ENCODE results near the gene CEMIP. TPM values are rescaled to one million over a fixed set of nuclear protein-coding genes. Genes with fewer than 3 reads are reported as not detected.

Gene CEMIP
- polyA plus RNA-seq, 1 experiment: 221 TPM

DNA sequence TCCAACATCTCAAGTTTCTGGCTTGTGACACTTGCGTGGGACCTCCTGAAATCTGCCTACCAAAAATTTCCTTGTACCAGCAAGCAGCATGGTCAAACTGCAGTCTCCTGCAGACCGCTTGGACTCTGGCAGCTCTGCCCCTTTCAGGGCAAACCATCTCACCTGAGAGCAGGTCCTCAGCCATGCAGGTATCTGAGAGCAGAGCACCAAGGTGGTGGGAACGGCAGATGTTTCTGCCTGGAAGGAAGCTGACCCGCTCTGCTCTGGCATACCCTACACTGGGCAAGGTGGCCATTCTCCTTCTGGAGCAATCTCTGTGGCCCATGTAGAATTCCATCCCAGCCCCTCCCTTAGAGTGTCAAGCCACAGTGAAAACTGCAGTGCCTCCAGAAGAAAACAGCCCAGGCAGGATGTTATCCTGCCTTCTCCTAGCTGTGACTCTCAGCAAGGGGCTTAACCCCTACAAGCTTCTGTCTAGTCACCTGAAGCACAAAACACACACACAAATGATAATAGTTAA is 188.9 kb downstream of the CEMIP start:
- no peaks in the 10 kb centered on the region for H3K27me3 ChIP-seq (ENCODE audit: control insufficient read depth, insufficient read depth, low read length)
- ChIA-PET POLR2A (interaction anchor here (0.7 to 1.2 kb wide), 5 partner anchors 16 to 512 kb away, joined by 3 read pairs; partner anchors contain the start of gene CEMIP), CTCF (interaction anchor here (1.0 to 5.6 kb wide), 10 partner anchors 8 to 511 kb away, joined by 3 to 51 read pairs (median 16); partner anchors contain the start of gene CEMIP)
- no peak for DNase-seq (ENCODE audit: low read depth, low spot score)
- peak overlapping the region; percentile 47 for H3K27ac ChIP-seq (ENCODE audit: low read depth, low read length)
- H3K9me3 ChIP-seq (ENCODE audit: control insufficient read depth, insufficient read depth, low read length): no peaks in the 10 kb centered on the region
- H3K4me3 ChIP-seq (ENCODE audit: low read depth, low read length): no peak overlapping the region
- TF ChIP-seq, protein P1, sequence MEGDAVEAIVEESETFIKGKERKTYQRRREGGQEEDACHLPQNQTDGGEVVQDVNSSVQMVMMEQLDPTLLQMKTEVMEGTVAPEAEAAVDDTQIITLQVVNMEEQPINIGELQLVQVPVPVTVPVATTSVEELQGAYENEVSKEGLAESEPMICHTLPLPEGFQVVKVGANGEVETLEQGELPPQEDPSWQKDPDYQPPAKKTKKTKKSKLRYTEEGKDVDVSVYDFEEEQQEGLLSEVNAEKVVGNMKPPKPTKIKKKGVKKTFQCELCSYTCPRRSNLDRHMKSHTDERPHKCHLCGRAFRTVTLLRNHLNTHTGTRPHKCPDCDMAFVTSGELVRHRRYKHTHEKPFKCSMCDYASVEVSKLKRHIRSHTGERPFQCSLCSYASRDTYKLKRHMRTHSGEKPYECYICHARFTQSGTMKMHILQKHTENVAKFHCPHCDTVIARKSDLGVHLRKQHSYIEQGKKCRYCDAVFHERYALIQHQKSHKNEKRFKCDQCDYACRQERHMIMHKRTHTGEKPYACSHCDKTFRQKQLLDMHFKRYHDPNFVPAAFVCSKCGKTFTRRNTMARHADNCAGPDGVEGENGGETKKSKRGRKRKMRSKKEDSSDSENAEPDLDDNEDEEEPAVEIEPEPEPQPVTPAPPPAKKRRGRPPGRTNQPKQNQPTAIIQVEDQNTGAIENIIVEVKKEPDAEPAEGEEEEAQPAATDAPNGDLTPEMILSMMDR (IDR thresholded peaks at IDR 0.05; ENCODE audit: low read depth, low read length): no peak

DNA sequence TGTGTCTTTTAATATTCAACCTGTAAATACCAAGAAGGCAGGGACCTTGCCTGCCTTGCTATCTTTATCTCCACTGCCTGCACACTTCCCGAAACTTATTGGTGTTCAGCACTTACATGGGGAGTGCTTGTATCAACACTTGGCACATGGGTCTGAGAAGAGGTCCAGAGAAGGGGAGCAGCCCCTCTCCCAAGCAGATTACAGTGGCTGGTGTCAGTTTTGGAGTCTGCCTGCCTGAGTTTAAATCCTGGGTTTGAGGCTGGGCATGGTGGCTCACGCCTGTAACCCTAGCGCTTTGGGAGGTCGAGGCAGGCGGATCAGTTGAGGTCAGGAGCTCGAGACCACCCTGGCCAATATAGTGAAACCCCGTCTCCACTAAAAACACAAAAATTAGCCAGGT is 190.1 kb downstream of the CEMIP start:
- Histone ChIP-seq H3K27ac (ENCODE audit: low read depth, low read length) (no peak overlapping the region), H3K9me3 (ENCODE audit: control insufficient read depth, insufficient read depth, low read length) (no peaks in the 10 kb centered on the region), H3K27me3 (ENCODE audit: control insufficient read depth, insufficient read depth, low read length) (no peaks in the 10 kb centered on the region), H3K4me3 (ENCODE audit: low read depth, low read length) (no peak overlapping the region)
- ChIA-PET POLR2A (interaction anchor here (1.2 to 2.1 kb wide), 2 partner anchors 12 to 190 kb away, joined by 4 to 8 read pairs; no protein-coding TSS in a partner anchor), CTCF (interaction anchor here (0.6 to 5.6 kb wide), 31 partner anchors 8 to 551 kb away, joined by 3 to 51 read pairs (median 4); partner anchors contain the start of gene CEMIP)
- TF ChIP-seq, protein P1 (IDR thresholded peaks at IDR 0.05; ENCODE audit: low read depth, low read length): no peak
- no peak for DNase-seq (ENCODE audit: low read depth, low spot score)

DNA sequence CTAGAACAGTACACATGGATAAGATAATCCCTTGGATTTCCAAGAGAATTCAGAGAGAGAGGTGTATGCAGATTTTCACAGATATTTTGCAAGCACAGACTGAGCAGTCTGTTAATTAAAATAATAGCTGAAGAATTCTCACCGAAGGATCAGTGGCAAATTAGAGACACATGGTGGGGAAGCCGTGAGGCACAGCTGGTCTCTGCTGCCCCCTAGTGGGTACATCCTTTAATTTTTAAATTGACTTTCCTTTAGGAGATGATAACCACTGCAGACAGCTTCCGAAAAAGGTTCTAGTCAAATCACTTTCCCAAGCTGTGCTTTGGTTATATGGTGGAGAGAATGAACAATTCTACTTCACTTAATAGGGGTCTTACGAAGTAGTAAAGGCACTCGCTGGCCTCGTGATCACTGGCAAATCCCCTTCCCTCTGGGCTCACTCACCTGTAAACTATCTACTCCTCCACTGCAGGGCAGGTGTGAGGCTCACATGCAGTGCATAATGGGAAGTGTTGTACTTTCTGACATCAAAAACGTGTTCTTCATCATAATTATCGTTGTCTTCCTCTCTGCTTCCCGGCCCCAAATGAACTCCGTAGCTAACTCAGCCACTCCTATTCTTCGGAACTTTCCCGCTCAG is 191.0 kb downstream of the CEMIP start:
- TF ChIP-seq, protein P1 (IDR thresholded peaks at IDR 0.05; ENCODE audit: low read depth, low read length): peak; percentile 79
- Histone ChIP-seq H3K9me3 (ENCODE audit: control insufficient read depth, insufficient read depth, low read length) (no peaks in the 10 kb centered on the region), H3K4me3 (ENCODE audit: low read depth, low read length) (no peak overlapping the region), H3K27me3 (ENCODE audit: control insufficient read depth, insufficient read depth, low read length) (no peaks in the 10 kb centered on the region), H3K27ac (ENCODE audit: low read depth, low read length) (no peak overlapping the region)
- DNase-seq (ENCODE audit: low read depth, low spot score): no peak
- ChIA-PET CTCF (interaction anchor here (0.6 to 5.6 kb wide), 33 partner anchors 9 to 552 kb away, joined by 3 to 51 read pairs (median 4); partner anchors contain the start of gene CEMIP), POLR2A (interaction anchor here (0.5 to 2.1 kb wide), 5 partner anchors 13 to 388 kb away, joined by 3 to 8 read pairs (median 4); no protein-coding TSS in a partner anchor)

GRCh38 chr15:80970658-80971057 is 191.5 kb downstream of the CEMIP start:
- TF ChIP-seq, protein P1 (IDR thresholded peaks at IDR 0.05; ENCODE audit: low read depth, low read length): no peak
- Histone ChIP-seq H3K4me3 (ENCODE audit: low read depth, low read length) (no peak overlapping the region), H3K27ac (ENCODE audit: low read depth, low read length) (no peak overlapping the region), H3K9me3 (ENCODE audit: control insufficient read depth, insufficient read depth, low read length) (no peaks in the 10 kb centered on the region), H3K27me3 (ENCODE audit: control insufficient read depth, insufficient read depth, low read length) (no peaks in the 10 kb centered on the region)
- ChIA-PET POLR2A (interaction anchor here (0.6 to 2.1 kb wide), 3 partner anchors 14 to 191 kb away, joined by 3 to 8 read pairs (median 4); no protein-coding TSS in a partner anchor), CTCF (interaction anchor here (0.7 to 5.6 kb wide), 24 partner anchors 9 to 552 kb away, joined by 3 to 51 read pairs (median 4); partner anchors contain the start of gene CEMIP)
- no peak for DNase-seq (ENCODE audit: low read depth, low spot score)
